GM18520 (cell line): ENCODE results near the gene KCNG2.

ENCODE experiments used
- ATAC-seq: cut with Tn5 transposase; IDR thresholded peaks from one replicate; pipeline ENCODE4 v1.9.1; 2021; ENCODE audit not compliant: unreplicated experiment

The KCNG2 gene

DNA sequence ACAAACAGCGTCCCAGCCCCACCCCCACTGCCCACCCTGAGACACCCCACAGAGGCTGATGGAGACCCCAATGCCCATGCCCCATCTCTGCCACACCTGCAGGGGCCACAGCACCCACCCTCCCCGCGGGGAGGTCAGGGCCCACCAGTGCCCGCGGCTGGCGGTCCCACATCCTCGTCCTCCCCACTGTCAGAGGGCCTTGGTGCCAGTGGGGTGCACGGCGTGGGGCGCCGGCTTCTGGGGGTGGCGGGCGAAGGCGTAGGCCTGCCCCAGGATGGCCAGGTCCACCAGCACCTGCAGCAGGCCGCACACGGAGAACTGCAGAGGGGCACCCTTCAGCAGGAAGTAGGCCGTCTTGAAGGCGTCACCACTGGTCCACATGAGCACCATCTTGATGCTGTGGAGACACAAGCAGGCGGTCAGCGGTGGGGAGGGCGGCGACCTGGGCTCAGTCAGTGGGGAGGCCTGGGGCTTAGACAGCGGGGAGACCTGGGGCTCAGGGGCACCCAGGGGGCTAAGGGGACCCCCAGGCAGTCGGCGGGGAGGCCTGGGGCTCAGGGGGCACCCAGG is 106.1 kb downstream of the KCNG2 start:
- no peak for ATAC-seq

GRCh38 chr18:79904357-79905147 is 106.8 kb downstream of the KCNG2 start:
- ATAC-seq: no peak

DNA sequence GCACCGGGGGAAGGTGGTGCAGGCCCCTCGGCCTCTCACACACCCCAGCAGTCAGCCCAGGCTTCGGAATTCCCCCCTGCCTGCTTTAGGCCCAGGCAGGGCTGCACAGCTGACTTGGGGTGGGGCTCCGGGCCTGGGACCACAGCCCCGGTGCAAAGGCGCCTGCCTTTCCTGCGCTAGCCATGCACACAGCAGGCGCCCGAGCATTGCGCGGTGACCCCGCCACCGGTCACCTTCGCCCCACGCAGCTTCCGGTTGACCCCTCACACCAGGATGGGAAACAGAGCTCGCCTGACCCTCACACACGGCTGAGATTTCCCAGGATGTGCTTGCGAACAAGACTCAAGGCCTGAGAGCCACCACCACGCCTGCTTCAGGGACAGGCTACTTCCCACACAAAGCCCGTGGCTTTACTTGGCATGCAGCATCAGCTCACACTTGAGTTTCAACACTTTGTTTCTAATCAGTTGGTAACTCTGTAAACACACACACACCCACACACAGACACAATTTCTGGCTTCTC is 107.7 kb downstream of the KCNG2 start:
- ATAC-seq: no peak

DNA sequence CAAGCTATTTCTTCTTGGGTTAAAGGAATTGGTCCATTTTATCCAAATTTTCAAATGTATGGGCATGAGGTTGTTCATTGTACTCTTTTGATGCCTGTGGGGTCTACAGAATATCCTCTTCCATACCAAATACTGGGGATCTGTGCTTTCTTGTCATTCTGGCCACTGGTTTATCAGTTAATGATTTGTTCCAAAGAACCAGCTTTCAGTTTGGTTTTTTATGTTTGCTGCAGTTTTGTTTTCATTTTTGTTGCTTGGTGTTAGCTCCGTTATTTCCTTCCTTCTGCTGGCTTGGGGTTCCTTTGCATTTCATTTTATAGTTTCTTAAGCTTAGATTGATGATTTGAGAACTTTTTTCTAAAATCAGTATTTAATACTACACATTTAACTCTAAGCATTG is 108.3 kb downstream of the KCNG2 start:
- ATAC-seq: no peak

- no peak for ATAC-seq
Measured at GRCh38 chr18:79906706-79907105, 109.0 kb downstream of the KCNG2 start.

DNA sequence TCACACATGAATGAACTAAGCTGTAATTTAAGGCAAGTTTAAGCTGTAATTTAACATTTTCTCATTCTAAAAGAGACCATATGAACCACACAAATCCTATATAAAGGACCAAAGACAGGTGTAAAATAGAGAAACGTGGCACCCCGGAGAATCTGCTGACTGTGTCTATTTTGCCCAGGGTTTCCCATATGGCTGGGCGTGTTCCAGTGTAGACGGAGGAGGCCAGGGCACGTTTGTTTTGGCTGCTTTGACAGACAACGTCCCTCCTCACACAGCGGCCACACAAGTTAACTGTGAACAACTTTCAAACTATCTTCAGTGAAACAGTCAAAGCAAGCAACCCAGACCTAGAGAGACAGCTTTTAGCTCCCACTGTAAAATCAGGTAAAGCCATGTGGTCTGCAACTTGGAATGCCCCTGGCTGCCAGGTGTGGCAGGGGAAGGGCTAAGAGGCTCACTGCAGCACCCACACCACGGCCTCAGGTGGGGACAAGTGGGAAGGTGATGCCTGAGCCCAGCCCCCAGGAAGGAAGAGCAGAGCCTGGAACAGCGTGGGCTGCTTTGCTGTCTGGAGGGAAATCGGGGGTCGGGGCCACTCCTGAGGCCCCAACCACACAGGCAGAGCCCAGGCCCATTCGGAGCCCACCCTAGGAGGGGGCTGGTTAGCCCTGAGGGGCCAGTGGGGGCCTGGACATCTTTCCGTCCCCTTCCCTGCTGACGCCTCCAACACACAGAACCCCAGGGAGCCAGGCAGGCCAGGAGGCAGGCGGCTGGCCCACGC is 113.0 kb downstream of the KCNG2 start:
- no peak for ATAC-seq

DNA sequence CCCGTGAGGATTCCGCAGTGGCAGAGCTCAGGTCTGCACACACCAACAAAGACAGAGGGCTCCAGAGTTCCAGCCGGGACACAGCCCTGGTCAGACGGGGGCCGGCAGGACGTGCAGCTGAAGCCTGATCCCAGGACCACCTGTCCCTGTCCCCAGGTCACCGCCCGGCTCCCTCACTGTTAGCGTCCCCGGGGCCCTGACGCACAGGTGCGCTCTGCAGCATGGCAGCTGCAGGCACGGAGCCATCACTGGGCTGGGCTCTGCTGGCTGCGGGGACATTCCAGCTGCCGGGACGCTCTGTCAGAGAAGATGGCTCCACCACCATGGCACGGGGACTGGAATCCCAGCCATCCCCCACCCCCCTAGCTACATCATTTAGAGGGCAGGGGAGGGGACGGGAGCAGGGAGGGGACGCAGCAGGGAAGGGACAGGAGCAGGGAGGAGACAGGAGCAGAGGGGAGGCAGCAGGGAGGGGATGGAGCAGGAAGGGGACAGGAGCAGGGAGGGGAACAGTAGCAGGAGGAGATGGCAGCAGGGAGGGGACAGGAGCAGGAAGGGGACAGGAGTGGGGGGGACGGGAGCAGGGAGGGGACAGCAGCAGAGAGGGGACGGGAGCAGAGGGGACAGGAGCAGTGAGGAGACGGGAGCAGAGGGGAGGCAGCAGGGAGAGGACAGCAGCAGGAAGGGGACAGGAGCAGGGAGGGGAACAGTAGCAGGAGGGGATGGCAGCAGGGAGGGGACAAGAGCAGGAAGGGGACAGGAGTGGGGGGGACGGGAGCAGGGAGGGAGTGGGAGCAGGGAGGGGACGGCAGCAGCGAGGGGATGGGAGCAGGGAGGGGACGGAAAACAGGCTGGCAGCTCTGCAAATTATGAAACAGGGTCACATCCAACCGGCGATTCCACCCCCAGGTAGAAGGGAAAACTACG is 113.9 kb downstream of the KCNG2 start:
- ATAC-seq: no peak

DNA sequence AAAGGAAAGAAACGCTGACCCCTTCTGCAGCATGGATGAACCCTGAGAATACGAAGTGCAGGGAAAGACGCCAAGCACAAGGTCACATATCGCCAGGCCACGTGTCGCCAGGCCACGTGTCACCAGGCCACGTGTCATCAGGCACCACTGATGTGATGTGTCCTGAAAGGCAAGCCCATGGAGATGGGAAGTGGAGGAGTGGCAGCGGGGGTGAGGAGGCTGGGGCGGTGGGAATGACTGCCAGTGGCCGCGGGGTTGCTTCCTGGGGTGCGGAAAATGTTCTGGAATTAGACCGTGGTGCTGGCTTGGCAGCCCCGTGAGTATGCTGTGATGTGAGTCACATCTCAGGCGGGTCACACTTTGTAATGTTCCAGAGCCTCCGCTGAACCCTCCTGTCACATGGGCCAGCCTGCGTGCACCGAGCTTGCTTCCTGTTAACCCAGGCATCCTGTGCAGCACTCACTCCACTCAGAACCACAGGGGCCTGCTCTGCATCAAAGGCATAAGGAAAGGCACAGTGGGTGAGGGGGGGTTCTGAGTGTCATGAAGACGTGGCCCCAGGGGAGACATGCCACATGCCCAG is 114.8 kb downstream of the KCNG2 start:
- ATAC-seq: no peak

- ATAC-seq: no peak
Measured at GRCh38 chr18:79912994-79913831, 115.5 kb downstream of the KCNG2 start.

DNA sequence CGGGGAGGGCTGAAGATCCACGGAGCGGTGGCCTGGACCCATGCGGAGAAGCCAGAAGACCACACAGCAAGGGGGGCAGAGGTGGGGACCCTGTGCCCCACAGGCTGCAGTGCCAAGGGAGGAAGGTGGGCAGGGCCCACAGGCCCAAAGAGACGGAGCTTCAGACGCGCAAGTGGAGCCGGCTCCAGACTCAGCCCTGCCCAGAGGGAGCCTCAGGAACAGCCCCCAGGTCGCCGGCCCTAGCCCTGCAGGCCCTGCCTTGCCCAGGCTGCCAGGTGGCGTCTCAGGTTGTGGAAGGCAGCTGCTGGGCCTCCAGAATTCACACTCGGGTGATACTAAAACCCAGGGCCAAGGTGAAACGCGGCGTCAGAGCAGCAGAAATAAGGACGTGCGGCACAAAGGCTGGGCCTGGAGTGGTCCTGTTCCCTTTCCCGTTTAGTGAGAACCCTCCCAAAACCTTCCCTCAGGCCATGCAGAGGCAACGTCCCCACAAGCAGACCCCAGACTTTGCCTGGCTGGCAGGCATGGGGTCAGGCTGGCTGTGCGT is 116.9 kb downstream of the KCNG2 start:
- no peak for ATAC-seq

DNA sequence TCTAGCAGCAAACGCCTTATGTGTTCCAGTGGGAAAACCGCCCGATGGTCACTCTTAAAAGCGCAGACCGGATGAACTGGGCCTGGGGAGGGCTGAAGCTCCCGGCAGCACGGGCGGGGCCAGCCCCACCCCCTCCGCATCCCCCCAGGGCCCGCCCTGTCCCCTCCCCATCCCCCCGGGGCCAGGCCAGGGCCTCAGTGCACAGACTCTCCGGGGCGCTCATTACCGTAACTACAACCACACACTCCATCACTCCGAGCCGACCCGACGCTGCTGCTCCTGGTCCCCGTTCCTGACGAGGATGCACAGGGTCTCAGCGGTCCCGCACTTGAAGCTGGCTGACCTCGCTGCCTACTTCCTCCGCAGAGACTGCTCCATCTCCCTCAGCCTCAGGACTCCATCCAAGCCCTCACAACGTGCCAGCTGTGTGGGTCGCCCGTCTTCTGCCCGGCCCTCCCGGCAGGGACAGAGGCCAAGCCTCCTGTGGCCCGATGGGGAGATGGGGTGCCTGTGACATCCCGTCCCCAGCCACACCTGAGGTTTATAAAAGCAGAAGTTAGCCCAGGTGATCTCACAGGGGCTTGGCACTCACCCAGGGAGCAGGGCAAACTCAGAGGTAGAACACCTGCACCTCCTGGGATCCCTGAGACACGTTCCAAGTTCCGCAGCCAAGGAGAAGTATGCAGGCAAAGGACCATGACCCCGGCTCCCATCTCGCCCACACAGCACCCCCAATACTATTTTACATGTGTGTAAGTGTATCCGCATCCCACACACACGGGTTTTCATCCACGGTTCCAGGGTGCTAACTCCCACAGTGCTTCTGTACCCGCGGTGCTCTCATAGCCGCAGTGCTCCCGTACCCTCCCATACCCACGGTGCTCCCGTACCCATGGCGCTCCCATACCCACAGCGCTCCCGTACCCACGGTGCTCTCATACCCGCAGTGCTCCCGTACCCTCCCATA is 117.7 kb downstream of the KCNG2 start:
- ATAC-seq: no peak

GRCh38 chr18:79916128-79916494 is 118.4 kb downstream of the KCNG2 start:
- no peak for ATAC-seq

DNA sequence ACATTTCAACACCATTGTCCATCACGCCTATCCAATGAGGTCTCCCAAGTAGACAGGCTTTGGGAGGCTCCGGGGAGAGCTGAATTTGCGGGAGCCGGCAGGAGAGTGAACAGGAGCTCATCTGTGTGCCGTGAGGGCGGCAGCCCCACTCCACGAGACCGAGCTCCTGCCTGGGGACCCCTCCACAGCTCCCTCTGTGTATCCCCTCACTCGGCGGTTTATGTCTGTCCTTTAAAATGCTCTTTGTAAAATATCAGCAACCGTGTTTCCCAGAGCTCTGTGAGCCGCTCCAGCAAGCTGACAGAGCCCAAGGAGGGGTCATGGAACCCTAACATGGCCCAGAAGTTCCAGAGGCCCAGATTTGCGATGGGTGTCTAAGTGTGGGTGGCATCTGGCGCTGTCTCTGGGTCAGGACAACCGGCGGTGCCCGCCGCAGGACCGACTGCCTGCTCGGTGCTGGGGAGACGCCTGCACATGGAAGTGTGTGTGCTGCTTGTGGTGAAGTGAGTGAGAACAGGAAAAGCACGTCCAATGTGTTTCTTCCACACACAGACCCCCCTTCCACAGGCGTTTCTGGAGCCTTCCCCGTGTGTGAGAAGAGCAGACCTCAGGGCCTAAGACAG is 118.9 kb downstream of the KCNG2 start:
- ATAC-seq: no peak

- no peak for ATAC-seq
Measured at GRCh38 chr18:79917169-79917852, 119.6 kb downstream of the KCNG2 start.

DNA sequence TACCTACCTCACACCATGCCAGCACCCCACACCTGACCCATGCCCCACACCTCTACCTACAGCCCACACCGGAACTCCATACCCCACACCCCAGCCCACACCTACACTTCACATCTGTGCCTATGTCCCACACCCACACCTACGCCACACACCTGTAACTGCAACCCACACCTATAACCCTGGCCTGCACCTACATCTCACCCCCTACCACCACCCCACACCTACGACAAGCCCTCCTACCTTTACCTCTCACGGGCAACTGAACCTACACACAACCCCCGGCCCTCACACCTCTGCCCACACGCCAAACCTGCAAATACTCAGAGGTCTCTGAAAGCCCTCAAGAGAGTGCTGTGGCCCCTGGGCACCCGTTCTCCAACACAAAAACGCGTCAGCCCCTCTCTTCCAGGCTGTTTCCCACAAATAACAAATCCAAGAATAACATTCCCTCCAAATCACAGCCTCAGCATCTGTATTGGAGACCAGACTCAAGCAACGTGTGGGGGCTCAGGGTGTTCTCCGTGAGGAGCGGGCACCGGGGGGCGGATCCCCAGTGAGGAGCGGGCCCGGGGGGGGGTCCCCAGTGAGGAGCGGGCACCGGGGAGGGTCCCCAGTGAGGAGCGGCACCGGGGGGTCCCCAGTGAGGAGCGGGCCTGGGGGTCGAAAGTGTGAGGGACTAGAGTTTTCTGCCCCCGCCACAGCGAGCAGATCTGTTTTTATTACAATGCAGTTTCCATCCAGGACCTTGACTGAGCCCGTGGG is 120.3 kb downstream of the KCNG2 start:
- no peak for ATAC-seq

GRCh38 chr18:79918615-79919011 is 120.9 kb downstream of the KCNG2 start:
- ATAC-seq: no peak
